ENCODE results near the gene SLC45A2. TPM values are rescaled to one million over a fixed set of nuclear protein-coding genes. Genes with fewer than 3 reads are reported as not detected.

Gene SLC45A2
- total RNA-seq, 1 experiment from 2014 or later = not detected

DNA sequence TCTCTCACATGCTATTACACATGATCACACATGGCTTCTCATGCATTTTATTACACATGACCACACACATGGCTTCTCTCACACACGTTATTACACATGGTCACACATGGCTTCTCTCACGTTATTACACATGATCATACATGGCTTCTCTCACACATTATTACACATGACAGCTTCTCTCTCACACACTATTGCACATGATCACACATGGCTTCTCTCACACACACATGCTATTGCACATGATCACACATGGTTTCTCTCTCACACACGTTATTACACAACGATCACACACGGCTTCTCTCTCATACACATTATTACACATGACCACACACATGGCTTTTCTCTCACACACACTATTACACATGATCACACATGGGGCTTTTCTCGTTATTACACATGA lies 954 bp upstream of the SLC45A2 start:
- no peak overlapping the region for H4K5ac ChIP-seq (ENCODE audit: insufficient read length, low read depth, low read length)
- H2BK20ac ChIP-seq (ENCODE audit: low read depth, low read length, poor library complexity, severe bottlenecking) = no peak overlapping the region
- no peak overlapping the region for H2AFZ ChIP-seq (ENCODE audit: low read length)
- H3K9me3 Mint-ChIP-seq = no peaks in the 10 kb centered on the region
- H2BK5ac ChIP-seq (ENCODE audit: insufficient read length, low read length) = no peak overlapping the region
- no peak overlapping the region for H3K23ac ChIP-seq (ENCODE audit: insufficient read length, low read depth, low read length)
- no peak overlapping the region for H3K4me3 Mint-ChIP-seq
- H3K18ac ChIP-seq (ENCODE audit: insufficient read length, low read depth, low read length) = no peak overlapping the region
- no peaks in the 10 kb centered on the region for H4K20me1 ChIP-seq (ENCODE audit: control insufficient read depth, insufficient read depth, insufficient read length)
- no peak overlapping the region for H3K4me2 ChIP-seq (ENCODE audit: insufficient read depth, insufficient read length, low read length)
- peaks cover 0 to 11% of the 10 kb centered on the region in 2 experiments; a peak in 1 of 4 replicates for H3K4me1 Mint-ChIP-seq
- H3K14ac ChIP-seq (ENCODE audit: insufficient read depth, low read length) = no peak overlapping the region
- no peak overlapping the region for H2BK15ac ChIP-seq (ENCODE audit: low read depth, low read length)
- no peak overlapping the region for H2BK12ac ChIP-seq (ENCODE audit: insufficient read length, low read depth, low read length)
- no peak overlapping the region for H4K91ac ChIP-seq (ENCODE audit: insufficient read length, low read depth, low read length)
- no peaks in the 10 kb centered on the region for H3K27me3 Mint-ChIP-seq (ENCODE audit: low read depth)
- peaks cover 15 to 21% (median 16%) of the 10 kb centered on the region in 3 experiments; a peak in 6 of 7 replicates for H3K36me3 Mint-ChIP-seq (ENCODE audit: insufficient read depth in 1 of 3, low read depth in 3 of 3)
- no peaks in the 10 kb centered on the region for H3K23me2 ChIP-seq (ENCODE audit: insufficient read length, low read depth, low read length, poor library complexity, severe bottlenecking)
- no peaks in the 10 kb centered on the region; the same call in 1 of the 2 replicates for H3K4me1 ChIP-seq (ENCODE audit: insufficient read depth, low read length)
- H3K27ac ChIP-seq (ENCODE audit: insufficient read length, low read depth, low read length) = no peak overlapping the region
- no peak overlapping the region for H3K9ac ChIP-seq (ENCODE audit: extremely low read depth, insufficient read length, low read length)
- no peaks in the 10 kb centered on the region for H3K79me1 ChIP-seq (ENCODE audit: insufficient read depth, low read depth, low read length, poor library complexity, severe bottlenecking)
- H3K9me3 ChIP-seq (ENCODE audit: control insufficient read depth, low read depth, low read length) = peaks cover 8% of the 10 kb centered on the region
- no peaks in the 10 kb centered on the region for H3K79me2 ChIP-seq (ENCODE audit: insufficient read depth, low read length)
- H3K56ac ChIP-seq (ENCODE audit: insufficient read length, low read depth, low read length) = no peak overlapping the region
- no peak overlapping the region for H4K8ac ChIP-seq (replicated peaks; ENCODE audit: insufficient read length, low read depth, low read length)
- H2BK120ac ChIP-seq (ENCODE audit: low read depth, low read length, poor library complexity, severe bottlenecking) = no peak overlapping the region
- no peaks in the 10 kb centered on the region for H3K27me3 ChIP-seq (ENCODE audit: insufficient read depth, low read length)
- WGBS (ENCODE audit: extremely low coverage, insufficient read length, low lambda C conversion rate) = 100% methylated on average over 3 of the region's 6 CpGs
- no peak overlapping the region for H3K4ac ChIP-seq (ENCODE audit: low read depth, low read length)
- H2AK5ac ChIP-seq (ENCODE audit: insufficient read length, low read length) = no peak overlapping the region
- H3K27ac Mint-ChIP-seq = no peak overlapping the region
- no peak overlapping the region for H3T11ph ChIP-seq (ENCODE audit: low read length)
- DNase-seq = no peak
- TF ChIP-seq, protein P1, sequence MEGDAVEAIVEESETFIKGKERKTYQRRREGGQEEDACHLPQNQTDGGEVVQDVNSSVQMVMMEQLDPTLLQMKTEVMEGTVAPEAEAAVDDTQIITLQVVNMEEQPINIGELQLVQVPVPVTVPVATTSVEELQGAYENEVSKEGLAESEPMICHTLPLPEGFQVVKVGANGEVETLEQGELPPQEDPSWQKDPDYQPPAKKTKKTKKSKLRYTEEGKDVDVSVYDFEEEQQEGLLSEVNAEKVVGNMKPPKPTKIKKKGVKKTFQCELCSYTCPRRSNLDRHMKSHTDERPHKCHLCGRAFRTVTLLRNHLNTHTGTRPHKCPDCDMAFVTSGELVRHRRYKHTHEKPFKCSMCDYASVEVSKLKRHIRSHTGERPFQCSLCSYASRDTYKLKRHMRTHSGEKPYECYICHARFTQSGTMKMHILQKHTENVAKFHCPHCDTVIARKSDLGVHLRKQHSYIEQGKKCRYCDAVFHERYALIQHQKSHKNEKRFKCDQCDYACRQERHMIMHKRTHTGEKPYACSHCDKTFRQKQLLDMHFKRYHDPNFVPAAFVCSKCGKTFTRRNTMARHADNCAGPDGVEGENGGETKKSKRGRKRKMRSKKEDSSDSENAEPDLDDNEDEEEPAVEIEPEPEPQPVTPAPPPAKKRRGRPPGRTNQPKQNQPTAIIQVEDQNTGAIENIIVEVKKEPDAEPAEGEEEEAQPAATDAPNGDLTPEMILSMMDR (conservative IDR thresholded peaks at IDR 0.05) = no peak
